ENCODE data around the gene PRAMEF17.
"Not testable (repeated sequence)": the region's sequence is repeated elsewhere in the genome, so short reads cannot be mapped to it uniquely, and the experiment has no call there.

The PRAMEF17 gene

GRCh38 chr1:13389332-13389731 lies at the start of gene PRAMEF17:
Gene PRAMEF17 (plus strand): TSS chr1:13389632. CDS start chr1:13389658, 26 bp downstream.
- DNase-seq = not testable (repeated sequence)

- DNase-seq = not testable (repeated sequence)
Observed at GRCh38 chr1:13342496-13342895, 46.9 kb upstream of the PRAMEF17 start.

GRCh38 chr1:13347034-13347433 lies 42.4 kb upstream of the PRAMEF17 start, which contains the start of gene PRAMEF14:
Gene PRAMEF14 (minus strand): TSS chr1:13347134. CDS start chr1:13345314, 1,820 bp downstream.
- not testable (repeated sequence) for DNase-seq

GRCh38 chr1:13353476-13353875 lies 36.0 kb upstream of the PRAMEF17 start:
- DNase-seq = not testable (repeated sequence)

- not testable (repeated sequence) for DNase-seq
Observed at GRCh38 chr1:13354475-13354874, 35.0 kb upstream of the PRAMEF17 start.

- peak; percentile 6 for DNase-seq
Observed at GRCh38 chr1:13356774-13357173, 32.7 kb upstream of the PRAMEF17 start.

GRCh38 chr1:13362364-13362763 lies 27.1 kb upstream of the PRAMEF17 start:
- not testable (repeated sequence) for DNase-seq

- not testable (repeated sequence) for DNase-seq
Observed at GRCh38 chr1:13364928-13365327, 24.5 kb upstream of the PRAMEF17 start.

- not testable (repeated sequence) for DNase-seq
Observed at GRCh38 chr1:13366536-13366935, 22.9 kb upstream of the PRAMEF17 start.

- not testable (repeated sequence) for DNase-seq
Observed at GRCh38 chr1:13368544-13368943, 20.9 kb upstream of the PRAMEF17 start.

GRCh38 chr1:13378983-13379382 lies 10.4 kb upstream of the PRAMEF17 start:
- not testable (repeated sequence) for DNase-seq

- not testable (repeated sequence) for DNase-seq
Observed at GRCh38 chr1:13380380-13380779, 9.1 kb upstream of the PRAMEF17 start.

GRCh38 chr1:13393004-13393403 lies 3.6 kb downstream of the PRAMEF17 start:
- not testable (repeated sequence) for DNase-seq

- not testable (repeated sequence) for DNase-seq
Observed at GRCh38 chr1:13394761-13395160, 5.3 kb downstream of the PRAMEF17 start.

GRCh38 chr1:13395311-13395710 lies 5.9 kb downstream of the PRAMEF17 start:
- DNase-seq = not testable (repeated sequence)

- no peak for DNase-seq
Observed at GRCh38 chr1:13407811-13408210, 18.4 kb downstream of the PRAMEF17 start.

- DNase-seq = not testable (repeated sequence)
Observed at GRCh38 chr1:13410150-13410549, 20.7 kb downstream of the PRAMEF17 start, which contains the start of gene PRAMEF20. Gene PRAMEF20 (plus strand): TSS chr1:13410450. CDS start chr1:13416355, 5,905 bp downstream.

- DNase-seq = no peak
Observed at GRCh38 chr1:13430495-13430894, 41.1 kb downstream of the PRAMEF17 start.

GRCh38 chr1:13432251-13432650 lies 42.8 kb downstream of the PRAMEF17 start:
- DNase-seq = no peak

GRCh38 chr1:13433694-13434358 lies 44.4 kb downstream of the PRAMEF17 start:
- DNase-seq = not testable (repeated sequence)

GRCh38 chr1:13435458-13435857 lies 46.0 kb downstream of the PRAMEF17 start:
- no peak for DNase-seq

GRCh38 chr1:13439104-13439783 lies 49.8 kb downstream of the PRAMEF17 start:
- not testable (repeated sequence) for DNase-seq
